ENCODE measurements around the gene ZC3HAV1L. TPM values are rescaled to one million over a fixed set of nuclear protein-coding genes. Genes with fewer than 3 reads are reported as not detected.
"Not testable (repeated sequence)": the region's sequence is repeated elsewhere in the genome, so short reads cannot be mapped to it uniquely, and the experiment has no call there.

The ZC3HAV1L gene
- total RNA-seq, 2 donors from 2014 or later, result 9.2 to 10.9 TPM

GRCh38 chr7:138976161-138976560, 59.7 kb downstream of the ZC3HAV1L start:
- DNase-seq (ENCODE audit: low spot score); intact Hi-C loops (cut with DNase I): not testable (repeated sequence)

Other genes starting within 250 kb of the ZC3HAV1L start
- gene TMEM213, start 238.0 kb downstream of the ZC3HAV1L start, total RNA-seq, result not detected
- not detected for gene ATP6V0A4, start 237.8 kb downstream of the ZC3HAV1L start, total RNA-seq
- gene KIAA1549, start 54.7 kb downstream of the ZC3HAV1L start, total RNA-seq, result 1 to 10 TPM; 1.4 to 1.8 TPM
- 10 to 100 TPM; 26.8 TPM for gene ZC3HAV1, start 73.7 kb upstream of the ZC3HAV1L start, total RNA-seq
- gene UBN2, start 195.2 kb upstream of the ZC3HAV1L start, total RNA-seq, result 10 to 100 TPM; 18.8 to 19.3 TPM

Measured in posterior vena cava (tissue), 2 donors.